Activated CD4-positive, alpha-beta T cell treated with anti-CD3 and anti-CD28 coated beads, Interleukin-2, amount 50 U/mL, for 1 hour (primary cell): ENCODE data around the gene FBXW5.

Experiments
- DNase-seq: peaks from one replicate; pipeline ENCODE4 v3.0.0-alpha.2; 2020

The FBXW5 gene

DNA sequence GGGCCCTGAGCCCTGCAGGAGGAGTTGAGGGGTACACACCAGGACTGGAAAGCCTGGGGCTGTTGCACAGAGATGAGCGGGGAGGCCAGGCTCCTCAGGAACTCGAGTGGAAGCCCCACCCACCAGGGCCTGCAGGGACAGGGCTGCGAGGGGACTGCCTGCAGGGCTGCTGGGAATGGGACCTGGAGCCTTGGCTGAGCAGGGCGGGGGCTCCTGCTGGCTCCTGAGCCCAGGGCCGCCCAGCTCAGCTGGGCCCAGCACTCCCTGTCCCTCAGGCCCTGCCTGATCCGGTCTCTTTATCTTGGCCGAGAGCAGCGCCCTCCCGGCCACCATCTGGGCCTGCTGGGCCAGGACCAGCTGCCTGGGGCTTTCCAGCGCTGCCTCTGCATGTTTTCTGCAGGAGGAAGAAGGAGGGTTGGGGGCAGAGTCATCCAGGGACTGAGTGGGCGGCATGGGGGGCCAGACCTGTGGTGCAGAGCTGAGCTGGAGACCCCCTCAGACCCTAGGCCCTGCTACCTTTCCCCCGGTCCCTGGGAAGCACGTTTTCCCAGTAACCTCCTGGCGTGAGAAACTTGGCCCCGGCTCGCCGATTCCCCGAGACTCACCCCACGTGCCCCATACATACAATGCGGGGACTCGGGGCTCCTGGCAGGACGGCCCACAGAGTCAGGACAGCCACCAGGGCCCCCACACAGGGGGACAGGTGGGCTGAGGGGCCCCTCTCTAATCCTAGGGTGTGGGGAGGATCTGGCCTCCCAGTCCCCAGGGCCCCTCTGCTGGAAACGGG lies 16.9 kb upstream of the FBXW5 start:
- no peak for DNase-seq

GRCh38 chr9:136960938-136961275 lies 16.4 kb upstream of the FBXW5 start:
- DNase-seq: no peak

GRCh38 chr9:136960212-136960937 lies 15.8 kb upstream of the FBXW5 start:
- no peak for DNase-seq

DNA sequence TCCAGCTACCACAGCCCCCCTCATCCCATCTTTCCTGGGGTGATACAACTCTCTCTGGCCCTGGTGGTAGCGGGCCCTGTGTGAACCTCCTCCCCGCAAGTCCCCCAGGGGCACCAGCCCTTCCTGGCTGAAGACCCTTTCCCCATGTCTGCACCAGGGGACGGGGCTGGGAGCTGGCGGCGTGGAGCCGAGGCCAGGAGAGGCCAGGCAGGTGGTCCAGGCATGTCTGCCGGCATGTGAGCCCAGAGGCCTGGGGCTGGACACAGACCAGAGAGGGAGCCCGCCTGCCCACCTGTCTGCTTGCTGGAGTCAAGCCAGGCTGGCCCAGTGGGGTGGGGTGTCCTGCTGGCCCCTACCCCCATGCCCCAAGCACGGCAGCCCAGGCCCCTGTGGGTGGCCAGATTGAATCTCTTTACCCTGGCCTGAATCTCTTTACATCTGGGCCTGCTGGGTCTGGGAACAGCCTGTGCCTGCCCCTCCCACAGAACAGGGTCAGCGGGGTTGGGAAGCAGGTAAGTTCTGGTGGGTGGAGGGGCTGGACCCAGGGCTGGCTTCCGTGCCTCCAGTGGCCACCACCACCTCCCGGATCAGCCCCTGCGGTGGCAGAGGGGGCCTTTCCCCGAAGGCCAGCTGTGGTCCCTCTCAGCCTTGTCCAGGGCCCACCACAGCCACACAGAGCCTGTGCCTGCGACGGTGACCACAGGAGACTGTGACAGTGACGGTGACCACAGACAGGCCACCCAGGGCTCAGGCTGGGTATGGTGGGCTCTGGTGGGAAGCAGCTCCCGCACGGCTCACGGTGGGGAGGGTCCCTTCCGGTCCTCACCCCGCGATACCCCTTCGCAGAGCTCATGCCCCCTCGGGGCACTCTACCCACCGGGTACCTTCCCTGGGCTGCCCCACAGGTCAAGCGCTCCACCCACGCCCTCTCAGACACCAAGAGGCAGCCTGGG lies 14.6 kb upstream of the FBXW5 start:
- DNase-seq: no peak

DNA sequence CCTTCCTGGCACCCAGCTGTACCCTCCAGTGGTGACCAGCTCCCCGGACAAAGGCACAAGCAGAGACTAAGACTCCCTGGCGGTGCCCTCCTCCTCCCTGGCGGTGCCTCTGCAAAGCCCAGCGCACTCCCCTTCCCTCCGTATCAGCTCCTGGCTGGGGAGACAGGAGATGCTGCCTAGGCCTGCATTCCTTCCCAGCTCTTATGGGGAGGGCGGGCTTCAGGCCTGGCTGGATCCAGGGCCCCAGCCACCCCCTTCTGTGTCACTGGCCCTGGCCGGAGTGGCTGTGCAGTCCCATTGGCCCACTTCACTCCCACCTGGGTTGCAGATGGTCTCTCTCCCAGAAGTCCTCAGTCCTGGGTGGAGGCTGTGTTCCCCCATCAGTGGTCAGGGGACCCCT lies 13.9 kb upstream of the FBXW5 start:
- DNase-seq: no peak

GRCh38 chr9:136957901-136958300 lies 13.4 kb upstream of the FBXW5 start:
- DNase-seq: no peak

GRCh38 chr9:136957461-136957860 lies 12.9 kb upstream of the FBXW5 start:
- DNase-seq: no peak

GRCh38 chr9:136956604-136957003 lies 12.1 kb upstream of the FBXW5 start:
- no peak for DNase-seq

DNA sequence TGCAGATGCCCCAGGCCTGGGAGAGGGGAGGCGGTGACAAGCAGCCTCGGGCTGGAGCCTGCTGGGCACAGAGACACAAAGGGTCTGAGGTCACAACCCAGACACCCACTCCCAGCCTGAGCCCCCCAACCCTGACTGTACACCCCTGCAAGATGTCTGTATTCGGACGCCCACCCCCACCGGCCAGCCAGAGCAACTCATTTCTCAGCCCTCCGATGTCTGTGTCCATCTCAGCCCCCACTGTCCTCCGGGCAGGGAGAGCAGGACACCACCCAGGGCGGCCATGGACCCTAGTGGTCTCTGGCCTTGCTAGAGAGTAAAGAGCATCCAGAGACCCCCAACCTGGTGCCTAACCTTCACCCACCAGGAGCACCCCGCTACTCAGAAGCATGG lies 11.4 kb upstream of the FBXW5 start:
- DNase-seq: no peak

DNA sequence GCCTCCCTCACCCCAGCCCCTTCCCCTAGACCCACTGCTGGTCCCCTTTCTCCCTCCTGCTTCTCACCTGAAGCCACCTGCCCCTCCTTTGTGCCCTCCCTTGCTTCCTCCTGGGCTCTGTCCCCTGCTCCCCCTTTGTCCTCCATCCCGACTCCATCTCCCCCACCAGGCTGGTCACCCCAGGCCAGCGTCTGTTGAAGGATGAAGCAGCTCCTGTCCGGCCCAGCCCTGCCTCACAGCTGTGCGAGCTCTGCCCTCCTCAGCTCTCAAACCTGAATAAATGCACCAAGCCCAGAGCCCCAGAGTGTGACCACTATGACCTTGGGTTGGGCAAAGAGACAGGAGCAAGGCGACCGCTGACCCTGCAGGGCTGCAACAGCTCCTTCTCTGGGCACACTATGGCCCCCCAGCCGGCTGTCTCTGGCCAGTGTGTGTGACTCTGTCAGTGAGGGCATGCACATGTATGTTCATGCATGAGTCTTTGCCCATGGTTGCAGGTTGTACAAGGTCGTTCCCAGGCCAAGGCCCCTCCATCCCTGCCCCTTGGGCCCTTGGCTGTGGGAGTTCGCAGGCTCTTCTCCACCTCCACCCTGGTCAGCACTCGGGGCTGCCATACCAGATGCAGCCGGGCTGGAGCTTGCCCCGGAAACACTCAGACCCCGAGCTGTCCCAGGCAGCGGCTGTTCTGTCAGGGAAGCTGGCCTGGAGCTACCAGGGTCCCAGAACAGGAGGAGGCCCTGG lies 10.8 kb upstream of the FBXW5 start:
- DNase-seq: no peak

- DNase-seq: no peak
Observed at GRCh38 chr9:136954270-136955083, 9.9 kb upstream of the FBXW5 start.

- no peak for DNase-seq
Observed at GRCh38 chr9:136953771-136954269, 9.3 kb upstream of the FBXW5 start.

- DNase-seq: no peak
Observed at GRCh38 chr9:136952876-136953770, 8.6 kb upstream of the FBXW5 start.

DNA sequence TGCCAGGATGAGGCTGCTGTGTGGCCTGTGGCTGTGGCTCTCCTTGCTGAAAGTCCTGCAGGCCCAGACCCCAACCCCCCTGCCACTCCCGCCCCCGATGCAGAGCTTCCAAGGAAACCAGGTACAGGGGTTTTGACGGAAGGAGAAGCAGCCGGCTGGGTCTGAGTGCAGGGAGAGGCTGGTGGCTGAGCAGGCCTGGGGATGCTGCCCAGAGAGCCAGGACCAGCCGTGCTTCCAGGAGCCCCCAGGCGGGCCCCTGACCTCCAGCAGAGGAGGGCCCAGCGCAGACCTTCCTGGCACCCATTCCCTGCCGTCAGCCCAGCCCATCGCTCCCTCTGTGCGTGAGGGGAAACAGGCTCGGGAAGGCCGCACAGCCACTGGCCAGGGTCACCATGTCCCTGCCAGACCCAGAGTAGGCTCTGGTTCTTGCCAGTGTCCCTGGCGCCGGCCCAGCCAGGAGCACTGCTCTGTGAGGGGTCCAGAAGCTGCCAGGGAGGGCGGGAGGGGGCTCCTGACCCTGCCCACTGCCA lies 7.8 kb upstream of the FBXW5 start:
- no peak for DNase-seq

DNA sequence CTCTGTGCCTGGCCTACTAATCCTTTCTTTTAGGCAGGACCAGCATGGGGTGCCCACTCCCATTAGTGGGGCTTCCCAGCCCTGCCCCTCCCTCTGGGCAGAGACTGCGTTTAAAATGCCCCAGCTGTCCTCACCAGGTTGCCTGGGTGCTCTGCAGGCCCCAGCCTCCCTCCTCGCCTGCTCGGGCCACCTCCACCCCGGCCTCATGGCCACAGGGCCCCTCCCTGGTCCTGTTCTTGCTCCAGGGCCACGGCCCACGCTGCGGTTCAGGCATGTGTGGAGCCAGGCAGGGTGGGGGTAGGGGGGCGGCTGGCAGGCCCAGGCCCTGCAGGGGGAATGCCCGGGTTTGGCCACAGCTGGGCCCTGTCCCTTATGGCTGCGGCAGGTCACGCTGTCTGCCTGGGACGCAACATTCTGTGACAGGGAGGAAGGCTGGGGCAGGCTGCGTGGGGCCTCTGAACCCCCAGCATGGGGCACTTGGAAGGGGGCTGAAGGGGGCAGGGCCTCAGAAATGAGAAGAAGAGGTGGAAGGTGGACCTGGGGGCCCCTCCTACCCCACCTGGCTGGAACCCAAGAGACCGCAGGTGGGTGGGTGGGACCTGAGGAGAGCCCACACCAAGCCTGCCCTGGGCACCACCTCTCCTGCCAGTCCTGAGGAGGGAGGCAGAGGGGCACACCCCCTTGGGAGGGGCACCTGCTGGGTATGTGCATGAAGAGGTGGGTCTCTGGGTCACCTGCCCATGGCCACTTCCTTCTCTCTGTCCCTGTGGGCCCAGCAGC lies 7.2 kb upstream of the FBXW5 start, which contains the start of gene LCN12:
Gene LCN12, plus strand, starts transcription at position 733 of the 780 bp plus-strand sequence. CDS start 55 bp downstream, outside the sequence.
- no peak for DNase-seq

GRCh38 chr9:136950656-136951276 lies 6.2 kb upstream of the FBXW5 start:
- DNase-seq: no peak

DNA sequence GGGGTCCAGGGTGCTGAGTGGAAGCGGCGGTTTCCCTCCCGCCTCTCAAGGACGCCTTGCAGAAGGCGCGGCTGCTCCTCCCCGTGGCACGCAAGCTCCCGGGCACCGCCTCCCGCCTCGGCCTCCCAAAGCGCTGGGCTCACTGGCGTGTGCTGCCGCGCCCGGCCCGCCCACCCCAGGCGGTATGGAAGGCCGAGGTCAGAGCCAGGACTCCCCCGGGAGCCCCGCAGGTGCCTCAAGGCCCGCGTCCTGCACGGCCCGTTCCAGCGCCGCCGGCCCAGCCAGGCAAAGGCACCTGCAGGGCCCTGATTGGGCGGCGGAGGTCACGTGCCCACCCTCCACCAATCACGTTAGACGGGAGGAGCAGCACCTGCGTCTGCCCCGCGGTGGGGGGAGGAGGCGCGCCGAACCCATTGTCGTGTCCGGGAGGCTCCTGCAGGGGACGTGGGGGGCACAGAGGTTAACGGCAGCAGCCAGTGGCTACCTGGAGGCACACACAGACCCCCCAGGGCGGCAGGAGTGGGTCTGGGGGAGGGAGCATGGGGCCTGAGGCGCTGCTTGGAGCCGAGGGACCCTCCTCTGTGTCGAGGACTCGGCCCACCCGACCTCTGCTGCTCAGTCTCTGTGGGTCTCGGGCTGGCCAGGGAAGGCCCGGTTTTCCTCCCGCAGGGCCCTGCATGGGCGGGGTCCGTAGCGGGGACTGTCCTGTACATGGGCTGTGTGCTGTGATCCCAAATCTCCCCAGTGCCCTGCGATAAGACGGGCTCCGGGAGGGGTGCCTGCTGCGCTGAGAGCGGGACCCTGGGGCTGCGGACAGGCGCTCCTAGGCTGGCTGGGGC lies 5.5 kb upstream of the FBXW5 start:
- peak; percentile 96 for DNase-seq
